Suprapubic skin (tissue), 4 donors: ENCODE results near the gene ANKRD28.

ENCODE experiments used
- CTCF ChIP-seq, 2 donors: fragments of 200-600 bp in 1 of 2; fragments of 450-650 bp in 1 of 2; sonication (generic) in 1 of 2; IDR thresholded peaks; one replicate each; pipeline ENCODE4 v1.5.1; 2016 to 2019; ENCODE audit warnings: antibody characterized with exemption in 2 of 2, mild to moderate bottlenecking in 1 of 2, moderate library complexity in 1 of 2
- EP300 ChIP-seq: sonication (generic); formaldehyde crosslinking; IDR thresholded peaks from one replicate; pipeline ENCODE4 v1.6.1; 2017; ENCODE audit warnings: antibody characterized with exemption
- POLR2A ChIP-seq, 2 donors: fragments of 450-650 bp; IDR thresholded peaks; one replicate each; pipeline ENCODE4 v1.6.1; 2017; ENCODE audit warnings: antibody characterized with exemption in 2 of 2, mild to moderate bottlenecking in 2 of 2, moderate library complexity in 2 of 2
- POLR2AphosphoS5 ChIP-seq, 3 donors: sonication (generic); formaldehyde crosslinking; IDR thresholded peaks; one replicate each; pipeline ENCODE4 v1.6.1; 2017; ENCODE audit warnings: antibody characterized with exemption in 3 of 3

GRCh38 chr3:15667484-15667883 is 130.3 kb downstream of the ANKRD28 start:
- TF ChIP-seq CTCF (IDR thresholded peaks at IDR 0.05) (no peak), POLR2AphosphoS5 (IDR thresholded peaks at IDR 0.05) (no peak), POLR2A (IDR thresholded peaks at IDR 0.05) (no peak), EP300 (no peak)
